GM10847 (cell line): ENCODE results near the gene BPIFB1.

Source experiments
- POLR2A ChIP-seq: IDR thresholded peaks from 2 replicates; pipeline ENCODE4 v1.6.1; 2011; ENCODE audit not compliant: insufficient read length; ENCODE audit errors: extremely low read depth

Gene BPIFB1

GRCh38 chr20:33306228-33306627, 23.2 kb downstream of the BPIFB1 start:
- TF ChIP-seq POLR2A, result no peak

GRCh38 chr20:33306807-33307206, 23.8 kb downstream of the BPIFB1 start:
- TF ChIP-seq POLR2A, result no peak

- no peak for TF ChIP-seq POLR2A
Observed at GRCh38 chr20:33308668-33309067, 25.7 kb downstream of the BPIFB1 start.

- no peak for TF ChIP-seq POLR2A
Observed at GRCh38 chr20:33309631-33310030, 26.6 kb downstream of the BPIFB1 start.

DNA sequence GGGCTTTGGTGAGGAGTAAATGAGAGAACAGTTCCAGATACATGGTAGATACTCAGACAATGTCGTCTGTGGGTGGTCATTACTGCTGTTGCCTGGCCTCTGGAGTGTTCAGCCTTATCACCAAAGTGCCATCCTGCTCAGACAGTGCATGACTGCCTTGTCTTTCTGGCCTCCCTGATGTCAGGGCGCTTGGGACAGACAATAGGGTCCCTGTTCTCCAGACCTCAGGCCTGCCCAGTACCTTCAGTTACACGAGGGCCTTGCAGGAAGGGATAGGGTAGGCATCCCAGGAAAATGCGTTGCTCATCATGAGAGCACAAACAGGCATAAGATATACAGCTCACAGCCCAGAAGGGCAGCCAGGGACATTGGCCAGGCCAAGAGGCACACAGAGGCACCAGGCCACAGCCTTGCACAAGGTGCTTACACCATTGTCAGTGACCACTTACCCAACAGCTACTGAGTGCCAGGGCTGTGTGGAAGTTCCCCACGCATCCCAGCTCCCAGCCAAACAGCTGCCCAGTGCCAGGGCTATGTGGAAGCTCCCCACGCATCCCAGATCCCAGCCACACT, 27.4 kb downstream of the BPIFB1 start:
- no peak for TF ChIP-seq POLR2A

DNA sequence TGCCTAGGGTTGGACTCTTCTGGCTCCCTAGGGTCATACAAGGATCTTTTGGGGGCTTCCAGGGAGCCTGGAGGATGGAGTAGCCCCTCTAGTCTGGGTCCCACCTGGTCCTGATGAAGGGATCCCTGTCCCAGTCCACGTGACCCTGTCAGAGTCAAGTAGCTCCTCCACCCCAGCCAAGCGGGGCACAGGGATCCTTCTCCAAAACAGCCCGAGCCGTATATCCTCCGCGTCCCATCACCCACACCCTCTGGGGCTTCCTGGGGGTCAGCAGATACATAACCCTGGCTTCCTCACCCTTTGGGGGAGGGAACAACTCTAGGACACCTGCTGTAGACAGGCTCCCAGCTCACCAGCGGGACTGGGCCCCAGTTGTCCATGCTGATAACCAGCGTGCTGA, 28.0 kb downstream of the BPIFB1 start:
- TF ChIP-seq POLR2A, result no peak

DNA sequence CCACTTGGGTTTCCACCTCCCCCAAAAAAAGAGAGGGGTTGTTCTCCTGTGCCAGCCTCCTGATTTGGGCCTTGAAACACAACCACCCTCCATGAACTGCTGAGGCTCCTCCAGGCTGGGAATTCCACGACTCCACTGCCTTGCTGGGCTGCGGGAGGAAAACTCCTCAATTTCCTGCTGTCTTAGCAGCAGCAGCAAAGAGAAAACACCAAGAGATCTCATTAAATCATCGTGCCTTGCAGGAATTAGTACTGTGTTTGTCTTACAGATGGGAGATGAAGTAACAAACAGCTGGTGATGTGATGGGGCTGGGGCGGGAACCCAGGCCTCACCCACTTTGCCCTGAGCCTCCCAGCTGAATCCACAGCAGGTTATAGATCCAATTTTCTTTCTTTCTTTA, 29.0 kb downstream of the BPIFB1 start:
- TF ChIP-seq POLR2A, result no peak

GRCh38 chr20:33312583-33312982, 29.6 kb downstream of the BPIFB1 start:
- no peak for TF ChIP-seq POLR2A

- TF ChIP-seq POLR2A, result no peak
Observed at GRCh38 chr20:33313686-33314314, 30.8 kb downstream of the BPIFB1 start.

GRCh38 chr20:33316343-33316742, 33.3 kb downstream of the BPIFB1 start:
- no peak for TF ChIP-seq POLR2A

DNA sequence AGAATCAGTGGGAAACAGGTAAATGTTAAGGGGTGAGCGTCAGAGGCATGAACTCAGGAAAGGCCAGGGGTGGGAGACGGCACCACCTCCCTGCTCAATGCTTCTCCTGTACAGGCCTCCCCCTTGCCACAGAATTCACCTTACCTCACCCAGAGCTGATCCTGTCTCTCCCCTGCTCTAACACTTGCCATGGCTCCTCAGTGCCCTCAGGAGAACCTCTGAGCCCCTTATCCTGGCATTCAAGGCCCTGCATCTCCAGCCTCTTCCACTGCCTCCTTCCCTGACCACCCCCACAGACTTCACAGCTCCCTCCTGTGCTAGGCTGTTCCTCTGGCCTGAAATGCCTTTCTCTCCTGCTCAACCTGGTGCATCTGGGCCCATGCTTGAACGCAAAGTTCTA, 33.9 kb downstream of the BPIFB1 start:
- TF ChIP-seq POLR2A, result no peak

- no peak for TF ChIP-seq POLR2A
Observed at GRCh38 chr20:33317424-33318095, 34.5 kb downstream of the BPIFB1 start.

GRCh38 chr20:33318096-33318429, 35.0 kb downstream of the BPIFB1 start:
- no peak for TF ChIP-seq POLR2A

GRCh38 chr20:33320006-33320405, 37.0 kb downstream of the BPIFB1 start:
- no peak for TF ChIP-seq POLR2A

DNA sequence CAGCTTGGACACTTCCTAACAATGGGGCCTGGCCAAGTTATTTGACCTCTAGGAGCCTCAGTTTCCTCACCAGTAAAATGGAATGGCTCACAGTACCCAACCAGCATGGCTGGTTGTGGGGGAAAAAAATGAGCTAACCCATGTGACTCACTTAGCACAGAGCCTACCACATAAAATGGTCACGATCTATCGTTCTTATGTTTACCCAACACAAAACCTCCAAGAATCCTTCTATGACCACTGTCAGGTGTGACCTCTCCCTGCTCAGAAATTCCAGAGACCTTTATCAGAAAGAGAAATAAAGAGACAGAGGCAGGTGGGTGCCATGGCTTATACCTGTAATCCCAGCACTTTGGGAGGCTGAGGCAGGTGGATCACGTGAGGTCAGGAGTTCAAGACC, 39.4 kb downstream of the BPIFB1 start:
- TF ChIP-seq POLR2A, result no peak

- TF ChIP-seq POLR2A, result no peak
Observed at GRCh38 chr20:33323236-33323635, 40.2 kb downstream of the BPIFB1 start.

- no peak for TF ChIP-seq POLR2A
Observed at GRCh38 chr20:33325350-33325749, 42.3 kb downstream of the BPIFB1 start.
